Fibroblast of lung (primary cell): ENCODE results near the gene BCS1L. TPM values are rescaled to one million over a fixed set of nuclear protein-coding genes. Genes with fewer than 3 reads are reported as not detected.

Experiments used
- DNase-seq, 2 donors: peaks; one replicate each; pipeline versions ENCODE4 v3.0.0 to v3.0.0-alpha.2; 2010; ENCODE audit warnings: low read depth in 2 of 2
- H2AFZ ChIP-seq: 2 replicates; pipeline ENCODE4 v1.5.1; 2012; ENCODE audit warnings: low read length, control low read depth, inconsistent platforms
- H3K27ac ChIP-seq: 2 replicates; pipeline ENCODE4 v1.5.1; 2011; ENCODE audit warnings: low read length, control low read depth; ENCODE audit not compliant: insufficient read depth
- H3K27me3 ChIP-seq: 2 replicates; pipeline ENCODE4 v1.5.1; 2011; ENCODE audit warnings: mild to moderate bottlenecking, low read length; ENCODE audit not compliant: control insufficient read depth, insufficient read depth
- H3K36me3 ChIP-seq: 2 replicates; pipeline ENCODE4 v1.5.1; 2011; ENCODE audit warnings: low read length; ENCODE audit not compliant: control insufficient read depth, insufficient read depth
- H3K4me1 ChIP-seq: 2 replicates; pipeline ENCODE4 v1.5.1; 2011; ENCODE audit warnings: low read length; ENCODE audit not compliant: control insufficient read depth, insufficient read depth; ENCODE audit errors: extremely low read depth
- H3K4me2 ChIP-seq: 2 replicates; pipeline ENCODE4 v1.5.1; 2011; ENCODE audit warnings: low read length, control low read depth; ENCODE audit not compliant: insufficient read depth; ENCODE audit errors: extremely low read depth
- H3K4me3 ChIP-seq, 4 experiments: fragments of 200-600 bp in 1 of 4; sonication (generic) in 1 of 4; replicated peaks in 1 of 4; 2 replicates each; pipeline ENCODE4 v1.5.1; 2011 to 2016; ENCODE audit warnings: low read length in 4 of 4, low read depth in 3 of 4, mild to moderate bottlenecking in 3 of 4, control low read depth in 2 of 4, inconsistent platforms in 1 of 4, mixed read lengths in 1 of 4; ENCODE audit not compliant: insufficient read depth in 1 of 4; ENCODE audit errors: control extremely low read depth in 1 of 4
- H3K79me2 ChIP-seq: 2 replicates; pipeline ENCODE4 v1.5.1; 2012; ENCODE audit warnings: mild to moderate bottlenecking, low read length, inconsistent platforms; ENCODE audit not compliant: control insufficient read depth, insufficient read depth
- H3K9ac ChIP-seq: 2 replicates; pipeline ENCODE4 v1.5.1; 2011; ENCODE audit warnings: mild to moderate bottlenecking, low read length, control low read depth; ENCODE audit not compliant: insufficient read depth
- H3K9me3 ChIP-seq: 2 replicates; pipeline ENCODE4 v1.5.1; 2012; ENCODE audit warnings: low read depth, low read length; ENCODE audit not compliant: control insufficient read depth, insufficient read depth
- H4K20me1 ChIP-seq: 2 replicates; pipeline ENCODE4 v1.5.1; 2011; ENCODE audit warnings: low read length; ENCODE audit not compliant: control insufficient read depth, insufficient read depth; ENCODE audit errors: extremely low read depth
- CTCF ChIP-seq, 2 donors: IDR thresholded peaks in 1 of 2; conservative IDR thresholded peaks in 1 of 2; 1 replicate in 1 of 2; 2 replicates in 1 of 2; pipeline ENCODE4 v1.5.1; 2011 to 2012; ENCODE audit warnings: low read length in 2 of 2, control low read depth in 1 of 2, inconsistent platforms in 1 of 2, low read depth in 1 of 2, mild to moderate bottlenecking in 1 of 2
- EZH2 ChIP-seq: IDR thresholded peaks from 2 replicates; pipeline ENCODE4 v1.5.1; 2012; ENCODE audit warnings: low read length, control low read depth, mild to moderate bottlenecking; ENCODE audit errors: missing control alignments
- polyA plus RNA-seq, 2 donors: library from polyadenylated mRNA; depleted of rRNA in 1 of 2; stranded (reverse) in 1 of 2; unstranded in 1 of 2; fragments of >200 nt; gene quantifications; 2 replicates each; pipeline ENCODE4 v1.2.1, GENCODE V29; 2011 to 2012; ENCODE audit warnings: missing spikeins in 1 of 2
- total RNA-seq: library from RNA; depleted of rRNA; stranded (reverse); fragments of >200 nt; gene quantifications from 2 replicates; pipeline ENCODE4 v1.2.1, GENCODE V29; 2014

BCS1L gene
- total and polyA plus RNA-seq, 2 donors (not counting 1 experiment from before 2014, with no cell fraction given) = 28.8 to 38.3 TPM

- Histone ChIP-seq H3K27ac (no peak overlapping the region), H3K4me2 (no peak overlapping the region), H3K9me3 (no peaks in the 10 kb centered on the region), H3K4me1 (no peaks in the 10 kb centered on the region), H3K4me3 (no peak overlapping the region), H4K20me1 (no peaks in the 10 kb centered on the region), H3K27me3 (no peaks in the 10 kb centered on the region), H3K36me3 (no peaks in the 10 kb centered on the region), H2AFZ (no peak overlapping the region), H3K9ac (no peak overlapping the region), H3K79me2 (no peaks in the 10 kb centered on the region)
- DNase-seq = peak in 1 of 2 donors; percentile 19
- TF ChIP-seq EZH2 (no peak), CTCF (conservative IDR thresholded peaks at IDR 0.05 in 1 of 2, IDR thresholded peaks at IDR 0.05 in 1 of 2; ENCODE audit: low read depth in 1 of 2, low read length in 2 of 2) (no peak)
Measured at GRCh38 chr2:218618102-218618860, 41.2 kb upstream of the BCS1L start.

GRCh38 chr2:218621007-218621406, 38.5 kb upstream of the BCS1L start:
- no peaks in the 10 kb centered on the region for H3K4me1 ChIP-seq
- no peak overlapping the region for H3K4me2 ChIP-seq
- no peak for DNase-seq
- H3K79me2 ChIP-seq = no peaks in the 10 kb centered on the region
- no peak overlapping the region for H3K9ac ChIP-seq
- no peak overlapping the region for H3K27ac ChIP-seq
- no peaks in the 10 kb centered on the region for H3K9me3 ChIP-seq
- TF ChIP-seq CTCF (conservative IDR thresholded peaks at IDR 0.05 in 1 of 2, IDR thresholded peaks at IDR 0.05 in 1 of 2; ENCODE audit: low read depth in 1 of 2, low read length in 2 of 2) (no peak), EZH2 (no peak)
- no peaks in the 10 kb centered on the region for H3K27me3 ChIP-seq
- H4K20me1 ChIP-seq = no peaks in the 10 kb centered on the region
- no peak overlapping the region for H2AFZ ChIP-seq
- no peaks in the 10 kb centered on the region for H3K36me3 ChIP-seq
- no peak overlapping the region for H3K4me3 ChIP-seq

- no peak overlapping the region for H3K4me2 ChIP-seq
- no peak for TF ChIP-seq CTCF (conservative IDR thresholded peaks at IDR 0.05 in 1 of 2, IDR thresholded peaks at IDR 0.05 in 1 of 2; ENCODE audit: low read depth in 1 of 2, low read length in 2 of 2)
- no peak for TF ChIP-seq EZH2
- no peak overlapping the region for H2AFZ ChIP-seq
Measured at GRCh38 chr2:218622606-218623365, 36.7 kb upstream of the BCS1L start.

More at GRCh38 chr2:218622606-218623365, 36.7 kb upstream of the BCS1L start:
- Histone ChIP-seq H3K27ac (no peak overlapping the region), H3K4me3 (no peak overlapping the region), H4K20me1 (no peaks in the 10 kb centered on the region), H3K36me3 (no peaks in the 10 kb centered on the region), H3K9ac (no peak overlapping the region), H3K9me3 (no peaks in the 10 kb centered on the region), H3K27me3 (no peaks in the 10 kb centered on the region), H3K79me2 (no peaks in the 10 kb centered on the region), H3K4me1 (no peaks in the 10 kb centered on the region)
- peak in 1 of 2 donors; percentile 21 for DNase-seq
